Endothelial cell of umbilical vein (primary cell): Measurements from ENCODE around the gene SAP30L.

Source experiments
- CTCF ChIP-seq, 2 donors: IDR thresholded peaks; 1 replicate in 1 of 2; 2 replicates in 1 of 2; pipeline ENCODE4 v1.5.1; 2011; ENCODE audit warnings: low read length in 2 of 2, mild to moderate bottlenecking in 2 of 2, moderate library complexity in 2 of 2, control low read depth in 1 of 2, inconsistent platforms in 1 of 2, low read depth in 1 of 2; ENCODE audit not compliant: insufficient read depth in 1 of 2; ENCODE audit errors: extremely low read depth in 1 of 2
- EZH2 ChIP-seq: IDR thresholded peaks from 2 replicates; pipeline ENCODE4 v1.6.1; 2012; ENCODE audit warnings: borderline replicate concordance, low read depth, mild to moderate bottlenecking, moderate library complexity, low read length, inconsistent platforms; ENCODE audit not compliant: severe bottlenecking
- FOS ChIP-seq: IDR thresholded peaks from 2 replicates; pipeline ENCODE4 v1.6.1; 2011; ENCODE audit warnings: mild to moderate bottlenecking, low read length, moderate library complexity, borderline replicate concordance; ENCODE audit not compliant: insufficient read depth
- JUN ChIP-seq: IDR thresholded peaks from 2 replicates; pipeline ENCODE4 v1.6.1; 2011; ENCODE audit warnings: borderline replicate concordance, low read depth; ENCODE audit not compliant: insufficient read length, insufficient read depth
- MYC ChIP-seq: IDR thresholded peaks from one replicate; pipeline ENCODE4 v1.6.1; 2011; ENCODE audit warnings: mild to moderate bottlenecking, low read depth, low read length
- POLR2A ChIP-seq: IDR thresholded peaks from 2 replicates; pipeline ENCODE4 v1.6.1; 2012; ENCODE audit warnings: low read depth, mild to moderate bottlenecking, control low read depth, low read length
- POLR2AphosphoS5 ChIP-seq: IDR thresholded peaks from 2 replicates; pipeline ENCODE4 v1.6.1; 2012; ENCODE audit warnings: low read depth, mild to moderate bottlenecking, control low read depth, low read length, moderate library complexity; ENCODE audit not compliant: insufficient read depth

- TF ChIP-seq POLR2A (no peak), CTCF (IDR thresholded peaks at IDR 0.05; ENCODE audit: extremely low read depth in 1 of 2, insufficient read depth in 1 of 2, low read depth in 1 of 2, low read length in 2 of 2) (no peak), JUN (no peak), POLR2AphosphoS5 (no peak), MYC (no peak), EZH2 (no peak), FOS (no peak)
These were observed 25.4 kb downstream of the SAP30L start for GRCh38 chr5:154470947-154471870.
